HCT116 (cell line): ENCODE data around the gene SOX1. TPM values are rescaled to one million over a fixed set of nuclear protein-coding genes. Genes with fewer than 3 reads are reported as not detected.

Experiments used
- ATAC-seq: fragments of 200-7000 bp; cut with Tn5 transposase; 2 replicates; pipeline ENCODE4 v1.9.1; 2020; ENCODE audit warnings: mild to moderate bottlenecking, moderate library complexity
- BruUV-seq: library from RNA; stranded (reverse); fragments of 400-500 nt; replicated peaks from 2 replicates; lab custom pipeline; 2021; lab: Mats Ljungman, UMichigan
- CTCF ChIA-PET: fragments of 300-600 bp; sonication (Branson Sonifier 250); formaldehyde crosslinking; loops from one replicate; lab custom pipeline; 2021; ENCODE audit warnings: antibody characterized with exemption; lab: Charles Lee
- POLR2A ChIA-PET: fragments of 300-600, 350-600 bp; sonication (Branson Sonifier 250); formaldehyde crosslinking; loops from one replicate; lab custom pipeline; 2021; ENCODE audit warnings: antibody characterized with exemption; lab: Charles Lee
- RAD21 ChIA-PET, 2 experiments: fragments of 300-600 bp; sonication (Branson Sonifier 250); formaldehyde crosslinking; loops; one replicate each; lab custom pipeline; 2023; ENCODE audit warnings: low total read pairs in 2 of 2; ENCODE audit not compliant: uncharacterized antibody in 2 of 2, unreplicated experiment in 2 of 2, low non-redundant PET in 1 of 2; lab: Charles Lee
- DNase-seq: peaks from one replicate; pipeline ENCODE4 v3.0.0-alpha.2; 2010; ENCODE audit warnings: low read depth, low spot score
- H2AFZ ChIP-seq: fragments of 200-600 bp; shearing (Covaris generic), sonication (generic); 2 replicates; pipeline ENCODE4 v1.6.1; 2017; ENCODE audit warnings: low read depth, mixed run types, mixed read lengths, antibody characterized with exemption, low read length; ENCODE audit not compliant: poor library complexity, severe bottlenecking
- H3K27ac ChIP-seq: 2 replicates; pipeline ENCODE4 v1.5.1; 2012; ENCODE audit warnings: low read depth, low read length
- H3K27me3 ChIP-seq: fragments of 200-600 bp; sonication (generic); 2 replicates; pipeline ENCODE4 v1.6.1; 2016; ENCODE audit warnings: mixed run types, low read length, mixed read lengths; ENCODE audit not compliant: insufficient read depth
- H3K36me3 ChIP-seq, 2 experiments: fragments of 200-500 bp in 1 of 2; fragments of 200-600 bp in 1 of 2; sonication (Bioruptor generic) in 1 of 2; sonication (generic) in 1 of 2; 2 replicates each; pipeline versions ENCODE4 v1.5.1 to v1.6.1; 2014 to 2016; ENCODE audit warnings: low read length in 2 of 2, inconsistent platforms in 1 of 2, mixed read lengths in 1 of 2, mixed run types in 1 of 2; ENCODE audit not compliant: insufficient read depth in 2 of 2, control insufficient read depth in 1 of 2
- H3K4me1 ChIP-seq, 2 experiments: fragments of 200-600 bp in 1 of 2; sonication (generic) in 1 of 2; 2 replicates each; pipeline versions ENCODE4 v1.5.1 to v1.6.1; 2012 to 2017; ENCODE audit warnings: low read length in 2 of 2, inconsistent platforms in 1 of 2, mild to moderate bottlenecking in 1 of 2, mixed read lengths in 1 of 2, mixed run types in 1 of 2, moderate library complexity in 1 of 2; ENCODE audit not compliant: insufficient read depth in 2 of 2, control insufficient read depth in 1 of 2
- H3K4me2 ChIP-seq: fragments of 200-600 bp; sonication (generic); 2 replicates; pipeline ENCODE4 v1.6.1; 2017; ENCODE audit warnings: mixed run types, low read length, mixed read lengths
- H3K4me3 ChIP-seq, 2 experiments: fragments of 200-600 bp in 1 of 2; sonication (generic) in 1 of 2; replicated peaks in 1 of 2; 2 replicates each; pipeline ENCODE4 v1.5.1; 2011 to 2016; ENCODE audit warnings: low read length in 2 of 2, control low read depth in 1 of 2, low read depth in 1 of 2, mild to moderate bottlenecking in 1 of 2, mixed read lengths in 1 of 2, mixed run types in 1 of 2
- H3K79me2 ChIP-seq: fragments of 200-600 bp; sonication (generic); 2 replicates; pipeline ENCODE4 v1.6.1; 2017; ENCODE audit warnings: mild to moderate bottlenecking, mixed run types, low read length, moderate library complexity, mixed read lengths; ENCODE audit not compliant: insufficient read depth
- H3K9ac ChIP-seq: fragments of 200-600 bp; sonication (generic); 2 replicates; pipeline ENCODE4 v1.6.1; 2016; ENCODE audit warnings: low read length, mixed read lengths
- H3K9me2 ChIP-seq: fragments of 200-600 bp; sonication (generic), shearing (Covaris generic); 2 replicates; pipeline ENCODE4 v1.6.1; 2017; ENCODE audit warnings: mixed run types, mild to moderate bottlenecking, moderate library complexity; ENCODE audit not compliant: insufficient read depth
- H3K9me3 ChIP-seq, 2 experiments: fragments of 200-500 bp in 1 of 2; fragments of 200-600 bp in 1 of 2; sonication (Bioruptor generic) in 1 of 2; sonication (generic) in 1 of 2; 2 replicates each; pipeline ENCODE4 v1.6.1; 2014 to 2017; ENCODE audit warnings: low read length in 2 of 2, mixed read lengths in 2 of 2, inconsistent platforms in 1 of 2, low read depth in 1 of 2, mild to moderate bottlenecking in 1 of 2, mixed run types in 1 of 2, moderate library complexity in 1 of 2; ENCODE audit not compliant: control insufficient read depth in 1 of 2, insufficient read depth in 1 of 2
- H4K20me1 ChIP-seq: fragments of 200-600 bp; sonication (generic), shearing (Covaris generic); 2 replicates; pipeline ENCODE4 v1.6.1; 2017; ENCODE audit warnings: mixed run types, mild to moderate bottlenecking, moderate library complexity; ENCODE audit not compliant: insufficient read depth
- EZH2 ChIP-seq: fragments of 200-600 bp; sonication (generic); IDR thresholded peaks from 2 replicates; pipeline ENCODE4 v1.6.1; 2017; ENCODE audit warnings: antibody characterized with exemption, mixed run types
- POLR2AphosphoS5 ChIP-seq: IDR thresholded peaks from 2 replicates; pipeline ENCODE4 v1.6.1; 2011; ENCODE audit warnings: mild to moderate bottlenecking, low read depth, low read length, moderate library complexity
- REST ChIP-seq: IDR thresholded peaks from 2 replicates; pipeline ENCODE4 v1.6.1; 2012; ENCODE audit warnings: low read depth
- SRF ChIP-seq: IDR thresholded peaks from 2 replicates; pipeline ENCODE4 v1.6.1; 2012; ENCODE audit warnings: low read depth
- TCF7L2 ChIP-seq: IDR thresholded peaks from 2 replicates; pipeline ENCODE4 v1.7.0; 2011; ENCODE audit warnings: borderline replicate concordance, inconsistent platforms; ENCODE audit not compliant: insufficient read depth, insufficient read length; ENCODE audit errors: extremely low read depth
- ZBTB33 ChIP-seq: IDR thresholded peaks from 2 replicates; pipeline ENCODE4 v1.6.1; 2011; ENCODE audit warnings: mild to moderate bottlenecking, low read length, moderate library complexity; ENCODE audit not compliant: insufficient replicate concordance; ENCODE audit errors: extremely low read depth
- intact Hi-C: fragments of 100-400 bp; cut with micrococcal nuclease; formaldehyde crosslinking; loops from 2 replicates; pipeline ENCODE4 v1.10.0; 2022
- total RNA-seq: library from RNA; stranded (reverse); gene quantifications from one replicate; pipeline ENCODE4 v1.2.1, GENCODE V29; 2021; ENCODE audit not compliant: unreplicated experiment

Gene SOX1
- total RNA-seq, 1 experiment from 2014 or later: not detected

- Histone ChIP-seq H3K9me3 (no peaks in the 10 kb centered on the region), H3K4me2 (no peak overlapping the region), H3K36me3 (no peaks in the 10 kb centered on the region), H3K9ac (no peak overlapping the region), H3K27me3 (peaks cover 14% of the 10 kb centered on the region; the same call in 1 of the 2 replicates), H3K4me3 (no peak overlapping the region), H2AFZ (no peak overlapping the region), H3K9me2 (no peaks in the 10 kb centered on the region), H3K79me2 (no peaks in the 10 kb centered on the region), H3K27ac (no peak overlapping the region), H3K4me1 (peaks cover 0 to 12% of the 10 kb centered on the region in 2 experiments; a peak in 2 of 4 replicates), H4K20me1 (no peaks in the 10 kb centered on the region)
- DNase-seq: no peak
- ChIA-PET RAD21 (no interaction called here), POLR2A (no interaction called here), CTCF (no interaction called here)
- no peak for TF ChIP-seq POLR2AphosphoS5
- TF ChIP-seq REST: no peak
- TF ChIP-seq ZBTB33: no peak
- no peak for TF ChIP-seq SRF
- TF ChIP-seq EZH2: no peak
- no peak for TF ChIP-seq TCF7L2
- no TSS peak for BruUV-seq
- intact Hi-C loops: no loop called here
- no peak for ATAC-seq
Observed at GRCh38 chr13:112028481-112028880, 38.5 kb upstream of the SOX1 start.
